ENCODE data around the gene NPTX2.

- no peak for TF ChIP-seq CTCF (IDR thresholded peaks at IDR 0.05)
- TF ChIP-seq POLR2A (IDR thresholded peaks at IDR 0.05): no peak
Observed at GRCh38 chr7:98622926-98623325, 5.8 kb downstream of the NPTX2 start.

Data from suprapubic skin (tissue), 3 donors.